ENCODE results near the gene GNAZ. TPM values are rescaled to one million over a fixed set of nuclear protein-coding genes. Genes with fewer than 3 reads are reported as not detected.

Gene GNAZ
- total and polyA plus RNA-seq, 9 donors, result 7.2 to 40.8 (median 15.3) TPM

DNA sequence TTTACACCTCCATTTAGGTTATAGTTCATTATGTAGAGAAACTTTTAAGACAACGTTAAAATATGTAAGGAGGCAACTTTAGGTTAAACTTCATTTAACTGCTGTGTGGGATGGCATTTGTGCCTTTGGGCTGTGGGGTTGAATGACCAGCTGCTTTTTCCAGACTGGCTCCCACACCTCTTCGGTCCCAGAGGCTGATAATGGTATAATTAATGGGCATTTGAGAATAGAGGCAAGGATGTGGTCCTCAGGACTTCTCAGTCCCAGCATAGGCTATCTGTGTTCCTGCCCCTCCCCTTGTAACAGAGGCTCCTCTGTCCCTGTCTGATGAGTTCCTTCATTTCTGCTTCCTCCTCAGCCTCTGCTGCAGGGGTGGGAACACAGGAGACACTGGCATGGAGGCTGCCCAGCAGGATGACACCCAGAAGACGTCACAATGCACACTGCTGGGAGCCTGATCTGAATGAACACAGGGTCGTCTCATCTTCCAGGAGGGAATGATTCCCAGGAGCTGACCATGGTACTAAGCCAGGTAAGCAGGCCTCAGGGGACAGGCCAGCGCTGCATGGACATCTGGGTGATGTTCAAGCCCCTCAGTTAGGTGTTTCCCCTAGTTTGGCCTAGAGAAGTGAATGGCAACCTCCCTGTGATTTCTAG lies 17.1 kb upstream of the GNAZ start:
- H3K27ac ChIP-seq, result no peak overlapping the region
- TF ChIP-seq EP300 (IDR thresholded peaks at IDR 0.05), result no peak
- TF ChIP-seq, protein P1, sequence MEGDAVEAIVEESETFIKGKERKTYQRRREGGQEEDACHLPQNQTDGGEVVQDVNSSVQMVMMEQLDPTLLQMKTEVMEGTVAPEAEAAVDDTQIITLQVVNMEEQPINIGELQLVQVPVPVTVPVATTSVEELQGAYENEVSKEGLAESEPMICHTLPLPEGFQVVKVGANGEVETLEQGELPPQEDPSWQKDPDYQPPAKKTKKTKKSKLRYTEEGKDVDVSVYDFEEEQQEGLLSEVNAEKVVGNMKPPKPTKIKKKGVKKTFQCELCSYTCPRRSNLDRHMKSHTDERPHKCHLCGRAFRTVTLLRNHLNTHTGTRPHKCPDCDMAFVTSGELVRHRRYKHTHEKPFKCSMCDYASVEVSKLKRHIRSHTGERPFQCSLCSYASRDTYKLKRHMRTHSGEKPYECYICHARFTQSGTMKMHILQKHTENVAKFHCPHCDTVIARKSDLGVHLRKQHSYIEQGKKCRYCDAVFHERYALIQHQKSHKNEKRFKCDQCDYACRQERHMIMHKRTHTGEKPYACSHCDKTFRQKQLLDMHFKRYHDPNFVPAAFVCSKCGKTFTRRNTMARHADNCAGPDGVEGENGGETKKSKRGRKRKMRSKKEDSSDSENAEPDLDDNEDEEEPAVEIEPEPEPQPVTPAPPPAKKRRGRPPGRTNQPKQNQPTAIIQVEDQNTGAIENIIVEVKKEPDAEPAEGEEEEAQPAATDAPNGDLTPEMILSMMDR (IDR thresholded peaks at IDR 0.05), result no peak
- TF ChIP-seq POLR2A (IDR thresholded peaks at IDR 0.05), result no peak
- WGBS, 3 donors, result 35 to 41% (median 39%) methylated on average over 5 of the region's 5 CpGs
- intact Hi-C loops (cut with DNase I), result no loop called here
- no peaks in the 10 kb centered on the region for H3K9me3 ChIP-seq
- H3K27me3 ChIP-seq, result no peaks in the 10 kb centered on the region
- H3K4me3 ChIP-seq, result no peak overlapping the region
- DNase-seq, result no peak
- H3K4me1 ChIP-seq (ENCODE audit: insufficient read depth), result no peaks in the 10 kb centered on the region
- H3K36me3 ChIP-seq, result no peaks in the 10 kb centered on the region

DNA sequence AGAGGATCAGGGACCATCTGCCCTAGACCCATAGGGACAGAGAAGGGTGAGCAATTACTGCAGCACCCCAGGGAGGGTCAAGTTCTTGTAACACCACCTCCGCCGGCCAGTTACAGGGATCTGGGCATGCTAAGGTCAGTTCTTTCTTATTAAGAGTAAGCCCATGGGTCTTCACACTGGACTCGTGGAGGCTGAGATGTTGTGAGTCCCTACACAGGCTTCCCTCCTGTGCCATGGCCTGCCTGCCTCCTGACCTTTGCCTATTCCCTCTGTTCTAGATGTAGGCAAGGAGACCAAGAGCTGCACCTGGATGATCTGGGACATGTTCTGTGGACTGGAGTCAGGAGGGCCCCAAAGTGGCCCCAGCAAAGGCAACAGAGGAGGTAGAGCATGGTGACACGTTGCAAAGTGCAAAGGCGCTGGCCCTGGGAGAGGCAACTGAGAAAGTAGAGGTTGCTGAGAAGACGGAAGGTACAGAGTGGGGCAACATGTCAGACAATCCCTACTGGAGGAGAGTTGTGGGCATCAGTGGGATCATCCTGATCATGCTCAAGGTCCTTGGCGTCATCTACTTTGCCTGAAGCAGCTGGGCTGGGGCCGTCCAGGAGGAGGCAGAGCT lies 16.3 kb upstream of the GNAZ start:
- TF ChIP-seq, protein P1 (IDR thresholded peaks at IDR 0.05), result no peak
- no peak for TF ChIP-seq POLR2A (IDR thresholded peaks at IDR 0.05)
- no peak for TF ChIP-seq EP300 (IDR thresholded peaks at IDR 0.05)
- Histone ChIP-seq H3K27me3 (no peaks in the 10 kb centered on the region), H3K4me3 (no peak overlapping the region), H3K36me3 (no peaks in the 10 kb centered on the region), H3K9me3 (no peaks in the 10 kb centered on the region), H3K4me1 (ENCODE audit: insufficient read depth) (no peaks in the 10 kb centered on the region), H3K27ac (no peak overlapping the region)
- WGBS, 3 donors, result 87 to 89% (median 88%) methylated on average over 8 of the region's 8 CpGs
- DNase-seq, result no peak
- intact Hi-C loops (cut with DNase I), result no loop called here

DNA sequence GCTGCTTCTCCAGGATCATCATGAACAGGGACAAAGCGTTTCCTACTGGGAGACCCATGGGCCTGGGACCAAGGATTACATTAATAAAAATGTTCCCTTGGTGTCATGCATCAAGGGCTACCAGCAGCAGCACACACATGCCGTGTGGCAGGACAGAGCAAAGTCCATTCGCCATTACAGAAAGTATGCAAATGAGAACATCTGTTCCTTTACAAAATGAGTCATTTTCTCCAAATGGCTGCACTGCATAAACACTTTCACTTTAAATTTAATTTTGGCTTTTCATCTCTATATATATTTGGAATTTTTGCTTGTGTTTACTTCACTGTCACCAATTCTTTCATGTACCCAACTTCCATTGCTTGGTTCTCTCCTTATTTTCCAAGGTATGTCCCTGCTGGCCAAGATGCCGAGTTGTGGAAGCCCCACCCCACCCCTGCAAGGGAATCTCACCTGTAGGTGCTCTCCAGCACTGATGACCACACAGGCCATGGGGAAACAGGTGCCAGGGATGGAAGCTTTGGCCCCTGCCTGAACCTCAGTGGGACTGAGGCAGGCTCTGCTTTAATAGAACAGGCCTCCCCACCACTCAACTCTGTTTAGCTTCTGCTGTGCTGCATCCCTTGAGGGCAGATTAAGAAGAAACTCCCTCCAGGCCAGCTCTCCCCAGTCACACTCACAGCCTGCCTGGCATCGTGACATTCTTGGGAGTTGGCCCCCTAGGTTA lies 15.6 kb upstream of the GNAZ start:
- no peaks in the 10 kb centered on the region for H3K9me3 ChIP-seq
- H3K27ac ChIP-seq, result no peak overlapping the region
- WGBS, 3 donors, result 79 to 83% (median 82%) methylated on average over 5 of the region's 5 CpGs
- no peak overlapping the region for H3K4me3 ChIP-seq
- no peaks in the 10 kb centered on the region for H3K36me3 ChIP-seq
- no peaks in the 10 kb centered on the region for H3K4me1 ChIP-seq (ENCODE audit: insufficient read depth)
- TF ChIP-seq EP300 (IDR thresholded peaks at IDR 0.05), result no peak
- H3K27me3 ChIP-seq, result no peaks in the 10 kb centered on the region
- intact Hi-C loops (cut with DNase I), result no loop called here
- peak in 1 of 5 donors; percentile 7 for DNase-seq

DNA sequence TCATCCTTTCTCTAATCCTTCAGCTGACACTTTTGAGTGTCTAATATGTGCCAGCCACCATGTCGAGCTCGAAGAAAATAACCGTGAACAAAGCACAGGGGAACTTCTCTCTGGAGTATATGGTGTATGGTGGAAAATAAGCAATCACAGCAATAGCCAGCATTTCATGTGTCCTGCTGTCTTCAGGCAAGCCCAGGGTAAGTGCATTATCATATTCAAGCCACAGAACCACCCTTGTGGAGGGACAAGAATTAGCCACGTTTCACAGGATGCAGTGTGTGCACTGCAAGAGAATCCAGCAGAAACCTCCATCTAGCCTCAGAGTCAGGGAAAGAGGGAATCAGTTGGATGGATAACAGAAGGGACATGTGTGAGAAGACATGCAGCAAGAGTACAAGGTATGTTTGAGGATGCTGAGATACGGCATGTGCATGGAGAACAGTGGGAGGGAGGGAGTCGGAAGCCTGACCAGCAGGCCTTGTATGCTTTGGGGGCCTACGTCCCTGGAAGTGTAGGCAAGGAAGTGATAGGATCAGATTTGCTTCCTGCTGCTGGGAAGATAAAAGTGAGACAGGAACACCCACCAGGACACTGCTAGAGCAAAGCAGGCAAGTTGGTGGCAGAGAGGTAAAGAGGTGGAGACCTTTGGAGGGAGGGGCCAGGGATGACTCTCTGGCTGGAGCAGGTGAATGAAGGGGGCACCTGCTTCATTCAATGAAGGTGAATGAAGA lies 14.7 kb upstream of the GNAZ start:
- DNase-seq, result peak in 1 of 5 donors; percentile 2
- H3K27ac ChIP-seq, result no peak overlapping the region
- no peaks in the 10 kb centered on the region for H3K9me3 ChIP-seq
- no peak overlapping the region for H3K4me3 ChIP-seq
- no peaks in the 10 kb centered on the region for H3K4me1 ChIP-seq (ENCODE audit: insufficient read depth)
- intact Hi-C loops (cut with DNase I), result no loop called here
- H3K36me3 ChIP-seq, result no peaks in the 10 kb centered on the region
- TF ChIP-seq POLR2A (IDR thresholded peaks at IDR 0.05) (no peak), EP300 (IDR thresholded peaks at IDR 0.05) (no peak)
- TF ChIP-seq, protein P1 (IDR thresholded peaks at IDR 0.05), result no peak
- H3K27me3 ChIP-seq, result no peaks in the 10 kb centered on the region
- 78 to 86% (median 82%) methylated on average over 7 of the region's 7 CpGs for WGBS, 3 donors

All from ovary (tissue), 9 donors.